Nephron (organoid): ENCODE results near the gene PXDC1.

Source experiments
- H3K27ac Mint-ChIP-seq, 3 experiments: 2 replicates each; pipeline ENCODE4 v1.8.0; 2020; ENCODE audit warnings: mixed read lengths in 3 of 3, mild to moderate bottlenecking in 2 of 3, moderate library complexity in 1 of 3
- H3K27me3 Mint-ChIP-seq: 2 replicates; pipeline ENCODE4 v1.8.0; 2021; ENCODE audit warnings: low read depth, mild to moderate bottlenecking, moderate library complexity, mixed read lengths
- H3K36me3 Mint-ChIP-seq: 2 replicates; pipeline ENCODE4 v1.8.0; 2020; ENCODE audit warnings: low read depth, mixed read lengths
- H3K4me1 Mint-ChIP-seq: 2 replicates; pipeline ENCODE4 v1.8.0; 2020; ENCODE audit warnings: mixed read lengths
- H3K4me3 Mint-ChIP-seq, 3 experiments: 2 replicates each; pipeline ENCODE4 v1.8.0; 2020; ENCODE audit warnings: mild to moderate bottlenecking in 3 of 3, mixed read lengths in 3 of 3, moderate library complexity in 2 of 3
- H3K9me3 Mint-ChIP-seq: 2 replicates; pipeline ENCODE4 v1.8.0; 2020; ENCODE audit warnings: mixed read lengths
- CTCF ChIP-seq, 3 experiments: fragments of 200-600 bp; sonication (generic); IDR thresholded peaks; one replicate each; pipeline ENCODE4 v1.5.0; 2021; ENCODE audit warnings: antibody characterized with exemption in 3 of 3; ENCODE audit not compliant: unreplicated experiment in 3 of 3

The PXDC1 gene

GRCh38 chr6:3751730-3752530 lies 417 bp upstream of the PXDC1 start:
- H3K9me3 Mint-ChIP-seq: no peaks in the 10 kb centered on the region
- H3K4me1 Mint-ChIP-seq: peaks cover 39% of the 10 kb centered on the region
- H3K27me3 Mint-ChIP-seq: peaks cover 12% of the 10 kb centered on the region
- H3K27ac Mint-ChIP-seq: peak overlapping the region; percentile 49 to 80 (median 59)
- peak; percentile 44 to 50 (median 49) for TF ChIP-seq CTCF (IDR thresholded peaks at IDR 0.05; ENCODE audit: unreplicated experiment in 3 of 3)
- no peaks in the 10 kb centered on the region for H3K36me3 Mint-ChIP-seq
- H3K4me3 Mint-ChIP-seq: peak overlapping the region; percentile 68 to 84 (median 80)

GRCh38 chr6:3750317-3751076 lies 1.0 kb downstream of the PXDC1 start:
- H3K27me3 Mint-ChIP-seq: peaks cover 12% of the 10 kb centered on the region
- no peaks in the 10 kb centered on the region for H3K36me3 Mint-ChIP-seq
- no peaks in the 10 kb centered on the region for H3K9me3 Mint-ChIP-seq
- peaks cover 46% of the 10 kb centered on the region for H3K4me1 Mint-ChIP-seq
- H3K4me3 Mint-ChIP-seq: peak overlapping the region; percentile 87 to 93 (median 92)
- H3K27ac Mint-ChIP-seq: peak overlapping the region; percentile 89 to 96 (median 89)
- no peak for TF ChIP-seq CTCF (IDR thresholded peaks at IDR 0.05; ENCODE audit: unreplicated experiment in 3 of 3)

- peak overlapping the region; percentile 89 to 96 (median 89) for H3K27ac Mint-ChIP-seq
- no peaks in the 10 kb centered on the region for H3K9me3 Mint-ChIP-seq
- H3K4me1 Mint-ChIP-seq: peaks cover 46% of the 10 kb centered on the region
Measured at GRCh38 chr6:3749977-3750316, 1.6 kb downstream of the PXDC1 start.

GRCh38 chr6:3749067-3749841 lies 2.3 kb downstream of the PXDC1 start:
- no peak for TF ChIP-seq CTCF (IDR thresholded peaks at IDR 0.05; ENCODE audit: unreplicated experiment in 3 of 3)
- Mint-ChIP-seq H3K4me1 (peaks cover 46% of the 10 kb centered on the region), H3K27ac (peak overlapping the region; percentile 89 to 96 (median 89)), H3K27me3 (peaks cover 12% of the 10 kb centered on the region), H3K9me3 (no peaks in the 10 kb centered on the region), H3K4me3 (peak overlapping the region; percentile 87 to 93 (median 92)), H3K36me3 (no peaks in the 10 kb centered on the region)

More at GRCh38 chr6:3749977-3750316, 1.6 kb downstream of the PXDC1 start:
- Mint-ChIP-seq H3K36me3 (no peaks in the 10 kb centered on the region), H3K27me3 (peaks cover 12% of the 10 kb centered on the region), H3K4me3 (peak overlapping the region; percentile 87 to 93 (median 92))
- no peak for TF ChIP-seq CTCF (IDR thresholded peaks at IDR 0.05; ENCODE audit: unreplicated experiment in 3 of 3)

GRCh38 chr6:3748208-3749066 lies 3.1 kb downstream of the PXDC1 start:
- peak overlapping the region; percentile 87 to 93 (median 92) for H3K4me3 Mint-ChIP-seq
- no peaks in the 10 kb centered on the region for H3K9me3 Mint-ChIP-seq
- H3K27me3 Mint-ChIP-seq: peaks cover 12% of the 10 kb centered on the region
- peak overlapping the region; percentile 80 to 89 (median 86) for H3K27ac Mint-ChIP-seq
- H3K4me1 Mint-ChIP-seq: peaks cover 54% of the 10 kb centered on the region
- peak; percentile 48 to 64 (median 58) for TF ChIP-seq CTCF (IDR thresholded peaks at IDR 0.05; ENCODE audit: unreplicated experiment in 3 of 3)
- H3K36me3 Mint-ChIP-seq: no peaks in the 10 kb centered on the region
